ENCODE measurements around the gene SPATS2. TPM values are rescaled to one million over a fixed set of nuclear protein-coding genes. Genes with fewer than 3 reads are reported as not detected.

SPATS2 gene
- total RNA-seq, 4 donors from 2014 or later = 14.0 to 26.5 (median 19.6) TPM

GRCh38 chr12:49541140-49541861 is 174.0 kb downstream of the SPATS2 start:
- H3K4me3 ChIP-seq (ENCODE audit: low read depth, poor library complexity, severe bottlenecking) = no peak overlapping the region
- DNase-seq (ENCODE audit: low spot score in 2 of 2) = peak in 1 of 2 donors; percentile 82
- TF ChIP-seq CTCF (IDR thresholded peaks at IDR 0.05) (no peak), POLR2A (IDR thresholded peaks at IDR 0.05) (no peak)
- 70 to 72% methylated on average over 18 of the region's 18 CpGs for WGBS, 2 donors
- intact Hi-C loops (cut with DNase I; ENCODE audit: low total_unique reads) = no loop called here

- no peak for TF ChIP-seq CTCF (IDR thresholded peaks at IDR 0.05)
- no peak for TF ChIP-seq POLR2A (IDR thresholded peaks at IDR 0.05)
- no peak overlapping the region for H3K4me3 ChIP-seq (ENCODE audit: low read depth, poor library complexity, severe bottlenecking)
- peak in 1 of 2 donors; percentile 83 for DNase-seq (ENCODE audit: low spot score in 2 of 2)
- intact Hi-C loops (cut with DNase I; ENCODE audit: low total_unique reads) = no loop called here
- 82 to 85% methylated on average over 7 of the region's 7 CpGs for WGBS, 2 donors
These were observed 174.7 kb downstream of the SPATS2 start for GRCh38 chr12:49541911-49542505.

- H3K4me3 ChIP-seq (ENCODE audit: low read depth, poor library complexity, severe bottlenecking) = no peak overlapping the region
- TF ChIP-seq POLR2A (IDR thresholded peaks at IDR 0.05) (no peak), CTCF (IDR thresholded peaks at IDR 0.05) (no peak)
- WGBS, 2 donors = 90 to 91% methylated on average over 12 to 15 of the region's 15 CpGs
- DNase-seq (ENCODE audit: low spot score in 2 of 2) = peak in 1 of 2 donors; percentile 76
- intact Hi-C loops (cut with DNase I; ENCODE audit: low total_unique reads) = no loop called here
These were observed 175.4 kb downstream of the SPATS2 start for GRCh38 chr12:49542592-49543160.

GRCh38 chr12:49543221-49543913 is 176.1 kb downstream of the SPATS2 start:
- TF ChIP-seq CTCF (IDR thresholded peaks at IDR 0.05) (no peak), POLR2A (IDR thresholded peaks at IDR 0.05) (no peak)
- peak in 1 of 2 donors; percentile 82 for DNase-seq (ENCODE audit: low spot score in 2 of 2)
- intact Hi-C loops (cut with DNase I; ENCODE audit: low total_unique reads) = no loop called here
- H3K4me3 ChIP-seq (ENCODE audit: low read depth, poor library complexity, severe bottlenecking) = no peak overlapping the region
- 65 to 75% methylated on average over 20 of the region's 20 CpGs for WGBS, 2 donors

- intact Hi-C loops (cut with DNase I; ENCODE audit: low total_unique reads) = no loop called here
- WGBS, 2 donors = 50 to 63% methylated on average over 32 to 39 of the region's 39 CpGs
- H3K4me3 ChIP-seq (ENCODE audit: low read depth, poor library complexity, severe bottlenecking) = no peak overlapping the region
- TF ChIP-seq POLR2A (IDR thresholded peaks at IDR 0.05) (no peak), CTCF (IDR thresholded peaks at IDR 0.05) (no peak)
- DNase-seq (ENCODE audit: low spot score in 2 of 2) = peak in 1 of 2 donors; percentile 84
These were observed 176.9 kb downstream of the SPATS2 start for GRCh38 chr12:49543914-49544815.

Data from lower leg skin (tissue), 4 donors.